Prostate gland (tissue), 2 donors: Measurements from ENCODE around the gene ACKR3. TPM values are rescaled to one million over a fixed set of nuclear protein-coding genes. Genes with fewer than 3 reads are reported as not detected.

Experiments used
- DNase-seq: peaks from one replicate; pipeline ENCODE4 v3.0.0-alpha.2; 2019; ENCODE audit warnings: low spot score
- H3K27ac ChIP-seq, 2 donors: fragments of 200-600 bp; sonication (generic); 2 replicates each; pipeline ENCODE4 v1.5.1; 2017 to 2019
- H3K27me3 ChIP-seq: fragments of 200-600 bp; sonication (generic); replicated peaks from 2 replicates; pipeline ENCODE4 v1.5.1; 2019; ENCODE audit not compliant: insufficient read depth
- H3K36me3 ChIP-seq, 2 donors: fragments of 200-600 bp; sonication (generic); 1 replicate in 1 of 2; 2 replicates in 1 of 2; pipeline versions ENCODE4 v1.5.1 to v1.8.1; 2017 to 2019
- H3K4me1 ChIP-seq: fragments of 200-600 bp; sonication (generic); replicated peaks from 2 replicates; pipeline ENCODE4 v1.5.1; 2019
- H3K4me3 ChIP-seq, 2 donors: fragments of 200-600 bp; sonication (generic); 2 replicates each; pipeline ENCODE4 v1.5.1; 2017 to 2019
- H3K9me3 ChIP-seq: fragments of 200-600 bp; sonication (generic); 2 replicates; pipeline ENCODE4 v1.5.1; 2017
- POLR2A ChIP-seq: fragments of 450-650 bp; IDR thresholded peaks from one replicate; pipeline ENCODE4 v1.6.1; 2016; ENCODE audit warnings: antibody characterized with exemption, mild to moderate bottlenecking
- POLR2AphosphoS5 ChIP-seq: sonication (generic); formaldehyde crosslinking; IDR thresholded peaks from one replicate; pipeline ENCODE4 v1.6.1; 2017; ENCODE audit warnings: antibody characterized with exemption
- WGBS: methylation state at CpG from one replicate; pipeline ENCODE4 v1.1.5; 2018; 5-methylcytosine and 5-hydroxymethylcytosine counted together
- intact Hi-C: fragments of 100-400 bp; cut with DNase I; formaldehyde crosslinking; loops from one replicate; pipeline ENCODE4 v1.14.2; 2022
- total RNA-seq, 2 donors: library from RNA; depleted of rRNA; stranded (reverse); fragments of >200 nt; gene quantifications; one replicate each; pipeline ENCODE4 v1.1.0, GENCODE V29; 2016
- TF ChIP-seq, protein P1 (sequence below), 4 experiments: fragments of 200-600 bp in 2 of 4; fragments of 450-650 bp in 2 of 4; sonication (generic) in 2 of 4; IDR thresholded peaks; 1 replicate in 3 of 4; 2 replicates in 1 of 4; pipeline ENCODE4 v1.5.1; 2016 to 2019; ENCODE audit warnings: antibody characterized with exemption in 4 of 4, mild to moderate bottlenecking in 2 of 4, moderate library complexity in 2 of 4

Gene ACKR3
- total RNA-seq, 2 donors from 2014 or later, result 2.1 to 19.2 TPM

DNA sequence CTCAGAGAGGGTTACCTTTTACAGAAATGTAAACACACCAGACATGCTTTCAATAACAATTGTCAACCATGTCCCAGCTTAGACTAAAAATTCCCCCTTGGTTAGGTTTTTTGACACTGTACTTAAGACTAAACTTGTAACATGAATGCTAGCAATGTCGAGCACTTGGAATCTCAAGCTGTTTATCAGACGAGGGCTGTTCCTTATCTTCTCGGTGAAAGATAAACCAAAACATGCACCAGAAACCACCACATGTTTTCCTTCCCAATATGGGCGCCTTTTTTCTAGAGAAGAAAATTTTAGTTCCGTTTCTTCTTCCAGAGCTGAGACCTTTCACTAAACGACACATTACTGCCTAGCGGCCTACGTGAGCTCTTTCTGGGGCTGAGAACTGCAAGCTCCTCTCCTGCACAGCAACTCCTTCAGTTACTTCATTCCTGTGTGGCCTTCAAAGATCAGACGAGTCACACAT lies 42.4 kb upstream of the ACKR3 start:
- TF ChIP-seq POLR2A (no peak), POLR2AphosphoS5 (no peak)
- TF ChIP-seq, protein P1, sequence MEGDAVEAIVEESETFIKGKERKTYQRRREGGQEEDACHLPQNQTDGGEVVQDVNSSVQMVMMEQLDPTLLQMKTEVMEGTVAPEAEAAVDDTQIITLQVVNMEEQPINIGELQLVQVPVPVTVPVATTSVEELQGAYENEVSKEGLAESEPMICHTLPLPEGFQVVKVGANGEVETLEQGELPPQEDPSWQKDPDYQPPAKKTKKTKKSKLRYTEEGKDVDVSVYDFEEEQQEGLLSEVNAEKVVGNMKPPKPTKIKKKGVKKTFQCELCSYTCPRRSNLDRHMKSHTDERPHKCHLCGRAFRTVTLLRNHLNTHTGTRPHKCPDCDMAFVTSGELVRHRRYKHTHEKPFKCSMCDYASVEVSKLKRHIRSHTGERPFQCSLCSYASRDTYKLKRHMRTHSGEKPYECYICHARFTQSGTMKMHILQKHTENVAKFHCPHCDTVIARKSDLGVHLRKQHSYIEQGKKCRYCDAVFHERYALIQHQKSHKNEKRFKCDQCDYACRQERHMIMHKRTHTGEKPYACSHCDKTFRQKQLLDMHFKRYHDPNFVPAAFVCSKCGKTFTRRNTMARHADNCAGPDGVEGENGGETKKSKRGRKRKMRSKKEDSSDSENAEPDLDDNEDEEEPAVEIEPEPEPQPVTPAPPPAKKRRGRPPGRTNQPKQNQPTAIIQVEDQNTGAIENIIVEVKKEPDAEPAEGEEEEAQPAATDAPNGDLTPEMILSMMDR (IDR thresholded peaks at IDR 0.05), result no peak
- H3K9me3 ChIP-seq, result no peaks in the 10 kb centered on the region
- 86% methylated on average over 9 of the region's 9 CpGs for WGBS
- H3K36me3 ChIP-seq, result no peaks in the 10 kb centered on the region
- H3K27me3 ChIP-seq, result no peaks in the 10 kb centered on the region
- DNase-seq, result no peak
- H3K27ac ChIP-seq, result no peak overlapping the region
- intact Hi-C loops, result no loop called here
- H3K4me1 ChIP-seq, result no peaks in the 10 kb centered on the region
- no peak overlapping the region for H3K4me3 ChIP-seq

DNA sequence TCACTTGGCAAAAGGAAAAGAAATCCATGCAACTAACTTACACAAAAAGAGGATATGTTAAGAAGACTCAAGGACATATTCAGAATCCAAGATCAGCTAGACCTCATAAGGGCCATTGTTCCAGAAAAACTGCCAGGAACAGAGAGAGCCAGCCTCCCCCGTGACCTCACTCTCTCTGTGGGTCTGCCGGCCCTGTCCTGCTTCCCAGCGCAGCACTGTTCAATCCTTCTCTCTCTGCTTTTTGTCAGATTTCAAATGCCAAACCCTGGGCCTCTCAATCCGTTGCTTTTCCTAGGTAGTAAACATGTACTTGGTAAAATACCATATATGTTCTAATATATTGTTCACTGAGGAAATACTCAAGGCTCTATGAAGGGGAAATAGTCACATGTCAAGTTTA lies 40.0 kb upstream of the ACKR3 start:
- WGBS, result 74% methylated on average over 4 of the region's 4 CpGs
- Histone ChIP-seq H3K27ac (no peak overlapping the region), H3K27me3 (no peaks in the 10 kb centered on the region), H3K36me3 (no peaks in the 10 kb centered on the region), H3K4me1 (no peaks in the 10 kb centered on the region), H3K4me3 (no peak overlapping the region), H3K9me3 (no peaks in the 10 kb centered on the region)
- intact Hi-C loops, result no loop called here
- DNase-seq, result no peak
- TF ChIP-seq, protein P1 (IDR thresholded peaks at IDR 0.05), result no peak
- TF ChIP-seq POLR2AphosphoS5 (no peak), POLR2A (no peak)

DNA sequence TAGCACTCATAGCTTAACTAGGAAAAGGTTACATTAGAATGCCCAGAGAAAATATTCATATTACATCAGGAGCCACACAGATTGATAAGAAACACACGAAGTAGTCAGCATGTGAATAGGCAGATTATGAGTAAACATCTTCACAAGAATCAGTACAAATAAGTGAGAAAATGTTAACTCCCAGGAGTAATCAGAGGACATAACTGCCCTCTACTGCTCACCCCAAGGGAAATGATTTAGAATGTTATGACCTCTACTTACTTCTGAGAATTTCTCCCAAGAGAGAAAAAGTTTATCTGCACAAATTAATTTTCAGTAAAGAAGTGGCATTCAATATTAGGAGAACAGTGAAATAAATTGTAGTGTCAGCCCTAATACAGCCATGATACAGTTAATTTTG lies 39.1 kb upstream of the ACKR3 start:
- 44% methylated on average over 1 of the region's 1 CpG for WGBS
- TF ChIP-seq, protein P1 (IDR thresholded peaks at IDR 0.05), result no peak
- no peak for TF ChIP-seq POLR2A
- TF ChIP-seq POLR2AphosphoS5, result no peak
- H3K27me3 ChIP-seq, result no peaks in the 10 kb centered on the region
- H3K36me3 ChIP-seq, result no peaks in the 10 kb centered on the region
- DNase-seq, result no peak
- H3K9me3 ChIP-seq, result no peaks in the 10 kb centered on the region
- intact Hi-C loops, result no loop called here
- H3K27ac ChIP-seq, result no peak overlapping the region
- H3K4me1 ChIP-seq, result no peaks in the 10 kb centered on the region
- H3K4me3 ChIP-seq, result no peak overlapping the region

DNA sequence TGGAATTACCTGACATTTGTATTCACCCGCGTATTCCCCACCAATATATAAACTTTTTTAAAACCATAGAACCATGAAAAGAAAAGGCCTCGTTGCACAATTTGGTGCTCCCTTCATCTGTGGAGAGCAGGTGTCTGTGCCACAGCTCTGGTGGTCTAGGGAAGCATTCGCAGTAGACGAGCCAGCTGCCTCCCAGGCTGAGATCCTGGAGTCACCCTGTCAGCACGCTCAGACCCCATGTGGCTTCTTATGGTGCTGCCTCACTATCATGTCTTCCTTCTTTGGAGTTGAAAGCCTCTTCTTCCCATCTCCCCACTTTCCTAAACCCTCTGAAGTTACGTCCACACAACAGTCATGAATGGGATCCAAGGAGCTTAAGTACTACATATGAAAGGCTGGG lies 38.4 kb upstream of the ACKR3 start:
- no peak overlapping the region for H3K4me3 ChIP-seq
- 89% methylated on average over 7 of the region's 7 CpGs for WGBS

DNA sequence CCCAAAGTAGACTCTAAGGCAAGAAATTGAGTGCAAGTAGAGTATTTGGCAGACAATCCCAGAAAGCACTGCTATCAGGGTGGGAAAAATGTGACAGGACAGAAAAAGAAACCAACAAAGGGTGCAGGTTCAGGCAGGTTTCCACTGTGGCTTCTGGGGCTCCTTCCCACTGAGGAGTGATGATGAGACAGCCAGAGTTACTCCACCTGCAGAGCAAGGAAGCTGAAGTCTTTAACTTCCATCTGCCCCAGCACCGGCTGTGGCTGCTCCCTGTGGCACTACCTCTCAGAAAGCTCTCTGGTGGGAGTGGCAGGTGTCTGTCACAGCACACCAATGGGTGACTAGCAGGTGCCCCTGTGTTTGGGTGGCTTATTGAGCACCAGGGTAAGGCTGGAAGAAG lies 37.6 kb upstream of the ACKR3 start:
- 47% methylated on average over 1 of the region's 1 CpG for WGBS
- TF ChIP-seq, protein P1 (IDR thresholded peaks at IDR 0.05), result no peak
- no peak for TF ChIP-seq POLR2AphosphoS5
- TF ChIP-seq POLR2A, result no peak
- Histone ChIP-seq H3K36me3 (no peaks in the 10 kb centered on the region), H3K4me3 (no peak overlapping the region), H3K9me3 (no peaks in the 10 kb centered on the region), H3K27ac (no peak overlapping the region), H3K4me1 (no peaks in the 10 kb centered on the region), H3K27me3 (no peaks in the 10 kb centered on the region)
- intact Hi-C loops, result no loop called here
- peak; percentile 16 for DNase-seq

More for the DNA sequence above, 38.4 kb upstream of the ACKR3 start:
- TF ChIP-seq POLR2AphosphoS5 (no peak), POLR2A (no peak)
- TF ChIP-seq, protein P1 (IDR thresholded peaks at IDR 0.05), result no peak
- Histone ChIP-seq H3K27ac (no peak overlapping the region), H3K9me3 (no peaks in the 10 kb centered on the region), H3K36me3 (no peaks in the 10 kb centered on the region), H3K4me1 (no peaks in the 10 kb centered on the region), H3K27me3 (no peaks in the 10 kb centered on the region)
- intact Hi-C loops, result no loop called here
- DNase-seq, result no peak
